Vagina (tissue), 2 donors: ENCODE measurements around the gene IFNAR2.

ENCODE experiments used
- POLR2A ChIP-seq, 2 donors: fragments of 450-650 bp; IDR thresholded peaks; one replicate each; pipeline ENCODE4 v1.6.1; 2017; ENCODE audit warnings: antibody characterized with exemption in 2 of 2, mild to moderate bottlenecking in 2 of 2, moderate library complexity in 2 of 2
- POLR2AphosphoS5 ChIP-seq, 2 donors: sonication (generic); formaldehyde crosslinking; IDR thresholded peaks; one replicate each; pipeline ENCODE4 v1.9.0; 2017; ENCODE audit warnings: antibody characterized with exemption in 2 of 2, mild to moderate bottlenecking in 2 of 2, low read depth in 1 of 2; ENCODE audit not compliant: insufficient read depth in 1 of 2
- TF ChIP-seq, protein P1 (sequence below), 3 experiments: fragments of 450-650 bp in 2 of 3; fragments of 200-600 bp in 1 of 3; sonication (generic) in 1 of 3; IDR thresholded peaks; one replicate each; pipeline ENCODE4 v1.5.1; 2017 to 2019; ENCODE audit warnings: antibody characterized with exemption in 3 of 3, mild to moderate bottlenecking in 2 of 3, moderate library complexity in 2 of 3

DNA sequence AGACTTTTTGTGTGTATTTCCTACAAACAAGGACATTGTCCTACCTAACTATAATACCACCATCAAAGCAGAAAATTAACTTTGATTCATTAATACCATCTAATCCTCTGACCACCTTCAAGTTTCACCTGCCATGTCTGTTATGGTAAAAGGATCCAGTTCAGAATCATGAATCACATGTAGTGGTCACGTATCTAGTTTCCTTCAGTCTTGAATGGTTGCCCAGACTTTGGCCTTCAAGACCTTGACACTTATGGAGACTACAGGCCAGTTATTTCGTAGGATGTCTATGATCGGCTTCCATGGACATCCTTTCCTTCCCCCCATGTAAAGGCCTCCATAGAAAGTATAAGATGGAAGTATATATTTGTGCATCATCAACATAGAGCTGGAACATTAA is 10.4 kb upstream of the IFNAR2 start:
- no peak for TF ChIP-seq POLR2A (IDR thresholded peaks at IDR 0.05)
- TF ChIP-seq, protein P1, sequence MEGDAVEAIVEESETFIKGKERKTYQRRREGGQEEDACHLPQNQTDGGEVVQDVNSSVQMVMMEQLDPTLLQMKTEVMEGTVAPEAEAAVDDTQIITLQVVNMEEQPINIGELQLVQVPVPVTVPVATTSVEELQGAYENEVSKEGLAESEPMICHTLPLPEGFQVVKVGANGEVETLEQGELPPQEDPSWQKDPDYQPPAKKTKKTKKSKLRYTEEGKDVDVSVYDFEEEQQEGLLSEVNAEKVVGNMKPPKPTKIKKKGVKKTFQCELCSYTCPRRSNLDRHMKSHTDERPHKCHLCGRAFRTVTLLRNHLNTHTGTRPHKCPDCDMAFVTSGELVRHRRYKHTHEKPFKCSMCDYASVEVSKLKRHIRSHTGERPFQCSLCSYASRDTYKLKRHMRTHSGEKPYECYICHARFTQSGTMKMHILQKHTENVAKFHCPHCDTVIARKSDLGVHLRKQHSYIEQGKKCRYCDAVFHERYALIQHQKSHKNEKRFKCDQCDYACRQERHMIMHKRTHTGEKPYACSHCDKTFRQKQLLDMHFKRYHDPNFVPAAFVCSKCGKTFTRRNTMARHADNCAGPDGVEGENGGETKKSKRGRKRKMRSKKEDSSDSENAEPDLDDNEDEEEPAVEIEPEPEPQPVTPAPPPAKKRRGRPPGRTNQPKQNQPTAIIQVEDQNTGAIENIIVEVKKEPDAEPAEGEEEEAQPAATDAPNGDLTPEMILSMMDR (IDR thresholded peaks at IDR 0.05), result no peak
- no peak for TF ChIP-seq POLR2AphosphoS5 (IDR thresholded peaks at IDR 0.05; ENCODE audit: insufficient read depth in 1 of 2, low read depth in 1 of 2)
